Activated T-cell treated with anti-CD3 and anti-CD28 coated beads for 24 hours (primary cell): ENCODE measurements around the gene TMEM59L.

Source experiments
- DNase-seq: peaks from one replicate; pipeline ENCODE4 v3.0.0-alpha.2; 2020; ENCODE audit warnings: low read depth

Gene TMEM59L

DNA sequence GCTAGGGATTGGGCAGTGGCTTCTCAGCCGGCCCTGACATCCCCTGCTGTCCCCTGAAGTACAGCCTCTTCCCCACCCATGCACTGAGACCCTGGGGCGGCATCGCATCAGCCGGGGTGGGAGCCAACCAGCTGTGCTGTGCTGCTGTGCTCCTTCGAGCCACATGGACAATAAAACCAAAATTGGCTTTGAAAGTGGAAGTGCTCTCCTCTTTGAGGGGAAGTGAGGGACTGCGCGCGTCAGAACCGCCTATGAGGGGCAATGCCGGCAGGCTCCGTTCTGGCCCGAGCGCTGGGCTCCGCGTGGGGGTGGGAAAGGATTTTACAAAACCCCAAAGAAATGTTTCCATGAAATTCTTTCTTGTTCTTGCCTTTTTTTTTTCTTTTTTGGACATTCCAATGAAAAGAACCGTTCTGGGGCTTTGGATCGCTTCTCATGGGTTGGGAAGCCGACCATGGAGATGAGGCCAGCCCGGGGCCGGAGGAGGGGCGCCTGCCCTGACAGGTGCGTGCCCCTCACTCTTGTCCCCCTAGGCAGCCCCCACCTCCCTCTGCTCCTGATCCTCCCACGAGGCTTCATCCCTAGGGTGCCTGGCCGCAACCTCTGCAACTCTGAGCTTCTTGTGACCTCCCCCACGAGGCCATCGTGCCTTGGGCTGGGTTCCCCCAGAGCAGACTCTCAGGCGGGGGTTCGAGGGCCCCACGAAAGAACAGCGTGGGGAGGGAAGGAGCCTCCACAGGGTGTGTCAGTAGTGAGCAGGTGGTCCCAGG, 46.8 kb downstream of the TMEM59L start:
- DNase-seq, result no peak

GRCh38 chr19:18660051-18660910, 47.6 kb downstream of the TMEM59L start:
- DNase-seq, result no peak

- DNase-seq, result no peak
Measured at GRCh38 chr19:18660939-18661670, 48.4 kb downstream of the TMEM59L start.

GRCh38 chr19:18662972-18663732, 50.5 kb downstream of the TMEM59L start:
- DNase-seq, result no peak

DNA sequence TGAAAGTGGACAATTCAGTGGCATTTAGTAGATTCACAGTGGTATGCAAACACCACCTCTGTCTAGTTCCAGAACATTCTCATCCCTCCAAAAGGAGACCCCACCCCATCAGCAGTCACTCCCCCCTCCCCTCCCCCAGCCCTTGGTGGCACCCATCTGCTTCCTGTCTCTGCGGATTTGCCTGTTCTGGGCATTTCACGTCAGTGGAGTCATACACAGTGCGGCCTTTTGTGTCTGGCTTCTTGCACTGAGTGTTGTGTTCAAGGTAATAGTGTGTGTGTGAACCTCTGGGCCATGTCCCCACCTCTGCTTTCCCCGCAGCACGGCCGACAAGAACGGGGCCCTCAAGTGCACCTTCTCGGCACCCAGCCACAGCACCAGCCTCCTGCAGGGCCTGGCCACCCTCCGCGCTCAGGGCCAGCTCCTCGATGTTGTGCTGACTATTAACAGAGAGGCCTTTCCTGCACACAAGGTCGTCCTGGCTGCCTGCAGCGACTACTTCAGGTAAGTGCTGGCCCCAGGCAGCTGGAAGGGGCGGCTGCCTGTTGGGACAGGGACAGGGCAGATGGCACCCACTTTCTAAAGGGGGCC, 51.4 kb downstream of the TMEM59L start:
- no peak for DNase-seq

GRCh38 chr19:18665771-18666202, 53.1 kb downstream of the TMEM59L start:
- no peak for DNase-seq

DNA sequence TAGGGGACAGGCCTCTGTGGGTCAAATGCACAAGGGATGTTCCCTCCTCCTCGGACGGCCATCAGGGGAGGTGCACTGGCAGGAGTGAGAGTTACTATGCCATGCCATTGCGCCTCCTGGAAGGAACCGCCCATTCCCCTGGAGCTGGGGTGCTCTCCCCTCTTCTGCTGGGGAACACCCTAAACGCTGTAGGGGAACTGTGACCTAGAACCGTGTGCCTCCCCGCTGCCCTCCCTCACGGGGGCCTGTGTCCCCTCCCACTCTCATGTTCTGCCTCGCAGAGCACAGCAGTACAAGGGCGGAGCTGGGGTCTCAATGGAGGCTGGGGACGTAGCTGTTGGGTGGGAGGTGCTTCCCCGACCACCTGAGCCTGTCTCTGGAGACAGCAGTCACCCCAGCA, 53.6 kb downstream of the TMEM59L start:
- DNase-seq, result no peak

DNA sequence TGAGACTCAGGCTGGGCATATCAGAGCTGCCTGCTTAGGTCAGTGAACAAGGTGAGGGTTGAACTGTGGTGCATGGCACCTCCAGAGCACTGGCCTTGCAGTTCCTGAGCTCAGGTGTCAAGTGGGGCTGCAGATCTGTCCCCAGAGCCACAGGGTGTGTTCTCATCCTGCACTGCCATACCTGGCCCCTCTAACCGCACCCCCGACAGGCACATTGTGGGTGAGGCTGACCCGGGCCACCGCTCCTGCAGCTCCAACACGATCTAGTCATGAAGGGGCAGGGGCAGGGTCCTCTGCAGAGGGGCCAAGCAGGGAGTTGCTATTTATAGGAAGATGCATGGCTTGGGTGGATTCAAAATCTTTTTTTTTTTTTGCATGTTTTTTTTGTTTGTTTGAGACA, 54.1 kb downstream of the TMEM59L start:
- no peak for DNase-seq

- DNase-seq, result no peak
Measured at GRCh38 chr19:18667531-18668251, 55.0 kb downstream of the TMEM59L start.

DNA sequence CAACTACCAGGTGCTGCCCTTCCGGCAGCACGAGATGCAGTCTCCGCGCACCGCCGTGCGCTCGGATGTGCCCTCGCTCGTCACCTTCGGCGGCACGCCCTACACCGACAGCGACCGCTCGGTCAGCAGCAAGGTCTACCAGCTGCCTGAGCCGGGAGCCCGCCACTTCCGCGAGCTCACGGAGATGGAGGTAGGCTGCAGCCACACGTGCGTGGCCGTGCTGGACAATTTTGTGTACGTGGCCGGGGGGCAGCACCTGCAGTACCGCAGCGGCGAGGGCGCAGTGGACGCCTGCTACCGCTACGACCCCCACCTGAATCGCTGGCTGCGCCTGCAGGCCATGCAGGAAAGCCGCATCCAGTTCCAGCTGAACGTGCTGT, 55.6 kb downstream of the TMEM59L start:
- DNase-seq, result no peak

- no peak for DNase-seq
Measured at GRCh38 chr19:18668744-18669523, 56.3 kb downstream of the TMEM59L start.

DNA sequence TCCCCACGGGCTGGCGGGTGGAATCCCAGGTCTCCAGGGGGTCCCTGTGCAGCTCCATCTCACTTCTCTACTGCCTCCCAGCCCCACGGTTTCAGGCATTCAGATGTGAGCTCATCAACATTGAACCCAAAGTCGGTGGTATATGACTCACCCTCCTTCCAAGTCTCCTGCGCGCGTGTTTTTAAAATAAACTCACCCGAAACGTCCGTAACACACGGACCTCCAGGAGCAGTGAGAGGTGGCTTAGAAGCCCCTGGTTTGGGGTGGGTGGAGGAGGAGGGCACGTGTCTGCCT, 56.8 kb downstream of the TMEM59L start:
- no peak for DNase-seq

DNA sequence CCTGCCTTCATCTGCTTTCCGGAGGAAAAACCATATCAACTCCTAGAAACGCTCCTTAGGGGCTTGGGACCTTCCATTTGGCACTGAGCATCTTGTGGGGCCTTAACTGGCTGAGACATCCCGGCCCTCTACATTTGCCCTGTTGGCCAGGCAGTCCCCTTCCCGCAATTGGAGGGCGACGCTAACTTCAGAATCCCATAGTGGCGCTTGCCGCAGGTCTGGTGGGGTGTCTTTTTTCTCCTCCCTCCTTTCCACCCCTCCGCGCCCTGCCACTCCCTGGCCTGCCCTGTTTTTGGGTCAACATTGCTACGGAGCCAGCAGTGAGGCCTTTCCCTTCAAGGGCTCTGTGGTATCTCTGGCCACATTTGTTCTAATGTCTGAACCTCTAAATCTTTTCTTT, 57.2 kb downstream of the TMEM59L start:
- DNase-seq, result no peak

GRCh38 chr19:18670312-18670711, 57.6 kb downstream of the TMEM59L start:
- no peak for DNase-seq
